HG03139 (cell line): ENCODE data around the gene HBG2.
A peak's percentile ranks its signal among the peaks of the same experiment; 100 is the strongest.
"Not testable (repeated sequence)": the region's sequence is repeated elsewhere in the genome, so short reads cannot be mapped to it uniquely, and the experiment has no call there.

Source experiments
- ATAC-seq: cut with Tn5 transposase; IDR thresholded peaks from one replicate; pipeline ENCODE4 v1.9.1; 2021; ENCODE audit not compliant: unreplicated experiment

HBG2 gene

GRCh38 chr11:5250543-5251204 is 3.9 kb downstream of the HBG2 start:
- no peak for ATAC-seq

- not testable (repeated sequence) for ATAC-seq
Observed at GRCh38 chr11:5249807-5250396, 4.7 kb downstream of the HBG2 start, which contains the start of gene HBG1. TSS of gene HBG1 (minus strand) at chr11:5249857. CDS start at chr11:5249804, 53 bp downstream.

- ATAC-seq, result not testable (repeated sequence)
Observed at GRCh38 chr11:5248498-5248897, 6.1 kb downstream of the HBG2 start.

DNA sequence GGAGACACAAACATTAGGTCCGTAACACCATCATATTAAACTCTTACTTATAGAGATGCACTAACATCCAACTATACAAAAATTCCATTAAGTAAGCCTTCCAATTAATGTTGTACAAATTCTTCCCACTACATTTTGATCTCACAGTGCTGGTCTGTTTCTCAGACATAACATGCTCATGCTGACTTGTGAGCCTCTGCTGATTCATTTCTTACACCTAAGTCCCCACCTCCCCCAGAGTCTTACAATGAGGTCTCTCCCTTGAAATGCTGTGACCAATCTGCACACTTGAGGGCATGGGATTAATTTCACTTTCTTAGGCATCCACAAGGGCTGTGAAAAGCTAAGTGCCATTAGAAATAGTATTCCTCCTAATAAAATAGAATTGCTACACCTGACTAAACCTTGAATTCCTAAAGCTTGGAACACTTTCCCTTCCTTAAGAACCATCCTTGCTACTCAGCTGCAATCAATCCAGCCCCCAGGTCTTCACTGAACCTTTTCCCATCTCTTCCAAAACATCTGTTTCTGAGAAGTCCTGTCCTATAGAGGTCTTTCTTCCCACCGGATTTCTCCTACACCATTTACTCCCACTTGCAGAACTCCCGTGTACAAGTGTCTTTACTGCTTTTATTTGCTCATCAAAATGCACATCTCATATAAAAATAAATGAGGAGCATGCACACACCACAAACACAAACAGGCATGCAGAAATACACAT is 6.9 kb downstream of the HBG2 start:
- ATAC-seq, result no peak

DNA sequence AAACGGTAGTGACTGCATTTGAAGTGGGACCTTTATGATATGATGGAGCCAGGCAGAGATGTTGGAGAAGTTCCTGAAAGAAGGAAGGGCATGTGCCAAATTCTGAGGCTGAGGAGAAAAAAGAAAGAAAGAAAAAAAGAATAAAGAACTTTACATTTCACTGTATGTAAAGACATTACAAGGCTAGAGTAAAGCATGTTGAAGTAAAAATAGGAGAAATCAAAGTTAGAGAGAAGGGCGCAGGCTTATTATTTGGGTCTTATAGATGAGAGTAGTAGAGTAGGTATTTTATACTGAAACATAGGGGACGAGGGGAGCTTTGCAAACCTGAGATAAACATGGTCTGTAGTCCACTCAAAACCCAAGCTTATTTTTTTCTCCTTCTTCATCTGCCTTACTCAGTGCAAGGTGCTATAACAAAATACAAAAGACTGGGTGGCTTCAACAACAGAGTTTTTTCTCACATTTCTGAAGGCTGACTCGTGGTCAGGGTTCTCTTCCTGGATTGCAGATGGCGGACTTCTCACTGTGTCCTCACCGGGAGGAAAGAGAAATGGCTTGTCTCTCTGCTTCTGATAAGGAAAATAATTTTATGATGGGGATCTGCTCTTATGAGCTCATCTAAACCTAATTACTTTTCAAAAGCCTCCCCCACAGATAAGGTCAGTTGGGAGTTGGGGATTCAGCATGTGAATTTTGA is 7.7 kb downstream of the HBG2 start:
- no peak for ATAC-seq

DNA sequence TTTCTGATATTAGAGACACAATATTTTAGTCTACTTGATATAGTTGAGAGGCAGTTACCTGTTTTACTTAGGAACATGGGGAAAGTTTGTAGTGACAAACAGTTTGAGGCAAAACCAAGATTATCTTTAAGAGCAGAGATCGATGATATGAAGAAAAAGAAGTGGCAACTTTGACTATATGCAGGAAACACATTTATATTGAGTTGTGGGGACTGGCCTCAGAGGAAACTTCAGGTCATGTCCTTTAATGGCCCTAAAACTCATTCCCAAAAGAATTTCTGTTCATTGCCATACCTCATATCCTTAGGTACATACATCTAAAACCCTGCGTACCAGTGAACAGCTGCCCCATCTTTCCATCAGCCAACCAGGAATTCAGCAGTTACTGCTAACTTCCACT is 9.4 kb downstream of the HBG2 start:
- no peak for ATAC-seq

DNA sequence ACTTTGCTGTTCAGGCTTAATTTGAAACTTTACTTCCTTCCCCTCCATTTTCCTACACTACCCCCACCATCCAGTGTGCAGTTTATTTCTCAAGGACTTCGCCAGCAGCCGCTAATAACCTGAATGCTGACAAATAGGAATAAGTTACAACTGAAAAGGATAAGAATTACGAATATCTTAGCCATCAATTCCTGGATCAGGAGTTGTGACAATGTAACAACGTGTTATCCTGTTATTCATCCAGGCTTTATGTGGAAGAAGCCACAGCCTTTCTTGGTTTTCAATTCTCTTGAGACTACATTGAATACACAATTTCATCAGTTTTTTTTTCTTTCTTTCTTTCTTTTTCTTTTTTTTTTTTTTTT is 10.8 kb downstream of the HBG2 start:
- no peak for ATAC-seq

GRCh38 chr11:5242933-5243815 is 11.4 kb downstream of the HBG2 start:
- peak; percentile 70 for ATAC-seq

GRCh38 chr11:5242208-5242607 is 12.4 kb downstream of the HBG2 start:
- ATAC-seq, result no peak

DNA sequence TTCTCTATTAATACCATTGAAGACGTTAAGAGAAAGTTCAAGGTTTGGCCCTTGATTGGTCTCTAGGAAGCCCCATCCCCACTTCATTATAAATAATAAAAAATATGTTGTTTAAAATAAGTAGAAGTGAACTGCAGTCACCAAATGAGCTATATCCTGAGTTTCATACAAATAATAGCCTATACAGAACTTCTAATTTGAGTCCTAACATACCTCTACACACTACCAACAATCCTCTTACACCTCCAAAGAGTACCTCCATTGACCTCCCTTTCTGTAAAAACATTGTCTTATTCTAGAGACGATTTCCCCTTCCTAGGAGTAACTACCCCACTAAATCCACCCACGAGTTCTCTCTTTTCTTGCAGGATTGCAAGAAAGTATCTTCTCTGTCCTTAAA is 13.1 kb downstream of the HBG2 start:
- no peak for ATAC-seq

DNA sequence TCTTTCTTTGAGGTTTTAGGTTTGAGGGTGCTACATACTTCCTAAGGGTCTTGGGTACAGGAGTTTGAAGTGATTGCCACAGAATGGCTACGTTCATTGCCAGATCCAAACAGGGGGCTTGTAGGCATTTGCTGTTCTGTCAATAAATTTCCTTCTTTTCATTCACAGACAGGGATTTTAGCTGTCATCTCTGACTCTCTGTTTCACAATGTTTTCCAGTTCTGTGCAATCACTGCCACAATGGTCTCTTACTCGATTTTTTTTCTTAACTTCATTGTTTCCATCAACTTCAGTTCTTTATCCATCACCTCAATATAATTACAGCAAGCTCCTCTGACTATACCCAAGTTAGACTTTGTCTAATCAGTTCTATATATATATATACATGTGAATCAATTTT is 14.1 kb downstream of the HBG2 start:
- ATAC-seq, result no peak

GRCh38 chr11:5240056-5240455 is 14.5 kb downstream of the HBG2 start:
- no peak for ATAC-seq

DNA sequence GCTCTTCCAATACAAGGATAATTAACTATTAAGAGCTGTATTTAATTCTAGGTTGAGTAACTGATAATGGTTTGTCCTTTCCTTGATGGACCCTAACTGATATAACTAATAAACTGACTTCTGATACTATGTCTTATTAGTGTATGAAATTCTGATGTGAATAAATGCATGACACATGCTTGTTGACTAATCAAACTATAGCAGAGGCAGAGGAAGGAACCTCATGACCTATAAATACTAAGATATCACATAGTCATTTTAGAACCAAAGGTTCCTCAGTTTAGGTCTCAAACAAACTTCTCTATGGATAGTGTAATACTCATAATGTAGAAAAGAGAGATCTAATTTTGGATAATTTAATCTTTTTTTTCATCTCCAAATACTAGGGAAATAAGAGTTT is 15.5 kb downstream of the HBG2 start:
- ATAC-seq, result no peak

DNA sequence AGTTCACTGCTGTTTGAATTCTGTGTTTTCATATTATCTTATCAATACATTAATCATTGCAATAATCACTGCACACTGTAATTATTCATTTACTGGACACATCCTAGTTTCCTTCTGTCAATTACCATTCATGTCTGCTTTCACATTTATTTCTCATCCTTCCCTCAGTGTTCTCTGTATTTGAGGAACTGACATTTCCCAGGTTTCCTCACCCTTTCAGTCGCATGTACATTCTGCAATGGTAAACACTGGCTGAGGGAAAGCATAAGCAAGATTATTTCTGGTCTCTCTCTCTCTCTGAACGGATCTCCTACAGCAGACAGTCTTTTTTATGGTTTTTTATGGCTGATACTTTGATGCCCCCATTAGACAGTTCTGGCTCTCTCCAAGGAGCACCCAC is 16.1 kb downstream of the HBG2 start:
- ATAC-seq, result no peak

DNA sequence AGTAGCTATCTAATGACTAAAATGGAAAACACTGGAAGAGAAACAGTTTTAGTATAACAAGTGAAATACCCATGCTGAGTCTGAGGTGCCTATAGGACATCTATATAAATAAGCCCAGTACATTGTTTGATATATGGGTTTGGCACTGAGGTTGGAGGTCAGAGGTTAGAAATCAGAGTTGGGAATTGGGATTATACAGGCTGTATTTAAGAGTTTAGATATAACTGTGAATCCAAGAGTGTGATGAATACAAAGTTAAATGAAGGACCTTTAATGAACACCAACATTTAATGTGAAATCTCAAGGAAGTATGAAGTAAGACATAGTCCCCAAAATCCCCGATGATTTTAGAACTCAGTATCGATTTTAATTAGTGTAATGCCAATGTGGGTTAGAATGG is 17.2 kb downstream of the HBG2 start:
- ATAC-seq, result no peak

DNA sequence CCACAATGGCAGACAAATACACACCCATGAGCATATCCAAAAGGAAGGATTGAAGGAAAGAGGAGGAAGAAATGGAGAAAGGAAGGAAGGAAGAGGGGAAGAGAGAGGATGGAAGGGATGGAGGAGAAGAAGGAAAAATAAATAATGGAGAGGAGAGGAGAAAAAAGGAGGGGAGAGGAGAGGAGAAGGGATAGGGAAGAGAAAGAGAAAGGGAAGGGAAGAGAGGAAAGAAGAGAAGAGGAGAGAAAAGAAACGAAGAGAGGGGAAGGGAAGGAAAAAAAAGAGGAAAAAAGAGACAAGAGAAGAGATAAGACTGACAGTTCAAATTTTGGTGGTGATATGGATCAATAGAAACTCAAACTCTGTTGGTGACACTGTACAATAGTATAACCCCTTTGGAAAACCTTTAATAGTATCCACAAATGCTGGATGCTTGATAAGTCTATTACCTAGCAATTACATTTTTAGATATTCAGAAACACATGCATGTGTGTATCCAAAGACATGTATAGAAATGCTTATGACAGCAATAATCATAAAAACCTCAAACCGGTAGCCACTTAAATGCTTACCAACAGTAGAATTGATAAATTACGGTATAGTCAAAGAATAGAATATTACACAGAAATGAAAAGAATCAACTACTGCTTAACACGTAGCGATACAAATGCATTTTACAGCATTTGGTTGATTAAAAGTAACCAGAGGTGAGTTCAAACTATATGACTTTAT is 19.1 kb downstream of the HBG2 start:
- no peak for ATAC-seq

- ATAC-seq, result peak; percentile 87
Observed at GRCh38 chr11:5234381-5234834, 20.2 kb downstream of the HBG2 start, which contains the start of gene HBD. TSS of gene HBD (minus strand) at chr11:5234483. CDS start at chr11:5234433, 50 bp downstream.

DNA sequence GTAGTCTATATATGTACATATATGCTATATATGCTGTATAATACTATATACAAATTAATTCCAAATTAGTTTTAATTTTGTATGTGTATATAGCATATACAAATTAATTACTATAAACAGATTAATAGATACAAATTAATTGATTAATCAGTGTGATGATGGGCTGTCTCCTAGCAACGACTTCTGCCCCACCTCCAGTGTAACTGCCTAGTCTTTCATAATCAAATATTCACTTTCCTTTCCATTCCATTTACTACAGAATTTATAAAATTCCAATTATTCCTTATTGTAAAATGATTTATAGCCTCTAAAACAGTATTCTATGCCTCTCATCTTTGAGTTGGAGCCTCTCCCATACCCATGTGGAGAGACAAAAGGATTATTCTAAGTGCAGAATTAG is 21.3 kb downstream of the HBG2 start:
- no peak for ATAC-seq

DNA sequence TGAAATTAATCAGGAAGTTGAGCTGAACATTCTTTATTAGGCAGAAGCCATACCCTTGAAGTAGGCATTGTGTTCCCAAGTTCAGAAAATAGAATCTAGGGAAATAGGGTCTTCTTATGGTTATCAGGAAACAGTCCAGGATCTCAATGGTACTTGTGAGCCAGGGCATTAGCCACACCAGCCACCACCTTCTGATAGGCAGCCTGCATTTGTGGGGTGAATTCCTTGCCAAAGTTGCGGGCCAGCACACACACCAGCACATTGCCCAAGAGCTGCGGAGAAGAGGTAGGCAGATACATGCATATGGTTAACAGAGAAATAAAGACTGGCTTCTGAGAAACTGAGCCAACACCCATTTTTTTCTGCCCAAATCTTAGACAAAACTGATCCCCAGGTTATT is 21.8 kb downstream of the HBG2 start:
- no peak for ATAC-seq

DNA sequence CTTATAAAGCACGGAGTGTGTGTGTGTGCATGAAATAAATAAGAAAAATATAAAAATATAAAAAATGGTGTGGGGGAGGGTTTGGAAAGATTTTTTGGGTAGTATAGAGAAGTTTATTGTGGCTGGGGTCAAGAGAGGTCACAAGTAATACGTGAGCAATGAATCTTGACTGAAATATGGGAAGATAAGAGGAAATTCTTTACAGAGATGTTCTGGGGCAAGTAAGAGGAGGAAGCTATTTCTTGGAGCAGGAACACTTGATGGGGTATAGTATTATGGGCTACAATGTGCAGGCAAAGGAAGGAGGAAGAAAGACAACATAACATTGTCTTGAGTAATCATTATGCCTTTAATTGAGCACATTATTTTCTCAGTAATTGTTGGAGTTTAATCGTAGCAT is 22.4 kb downstream of the HBG2 start:
- no peak for ATAC-seq
